ENCODE data around the gene GMDS.

- TF ChIP-seq CTCF (IDR thresholded peaks at IDR 0.05 in 4 of 5, conservative IDR thresholded peaks at IDR 0.05 in 1 of 5) (no peak), POLR2A (IDR thresholded peaks at IDR 0.05) (no peak)
Observed at GRCh38 chr6:1858859-1859258, 386.5 kb downstream of the GMDS start.

All from gastrocnemius medialis (tissue), 4 donors.